ENCODE data around the gene GALT.

The GALT gene

GRCh38 chr9:34684145-34684544 is 37.7 kb downstream of the GALT start:
- in situ Hi-C loops (cut with MboI; ENCODE audit: low sequenced_read_pairs, unreplicated experiment) = no loop called here
- no peak for DNase-seq (ENCODE audit: low spot score)
- TF ChIP-seq, protein P1, sequence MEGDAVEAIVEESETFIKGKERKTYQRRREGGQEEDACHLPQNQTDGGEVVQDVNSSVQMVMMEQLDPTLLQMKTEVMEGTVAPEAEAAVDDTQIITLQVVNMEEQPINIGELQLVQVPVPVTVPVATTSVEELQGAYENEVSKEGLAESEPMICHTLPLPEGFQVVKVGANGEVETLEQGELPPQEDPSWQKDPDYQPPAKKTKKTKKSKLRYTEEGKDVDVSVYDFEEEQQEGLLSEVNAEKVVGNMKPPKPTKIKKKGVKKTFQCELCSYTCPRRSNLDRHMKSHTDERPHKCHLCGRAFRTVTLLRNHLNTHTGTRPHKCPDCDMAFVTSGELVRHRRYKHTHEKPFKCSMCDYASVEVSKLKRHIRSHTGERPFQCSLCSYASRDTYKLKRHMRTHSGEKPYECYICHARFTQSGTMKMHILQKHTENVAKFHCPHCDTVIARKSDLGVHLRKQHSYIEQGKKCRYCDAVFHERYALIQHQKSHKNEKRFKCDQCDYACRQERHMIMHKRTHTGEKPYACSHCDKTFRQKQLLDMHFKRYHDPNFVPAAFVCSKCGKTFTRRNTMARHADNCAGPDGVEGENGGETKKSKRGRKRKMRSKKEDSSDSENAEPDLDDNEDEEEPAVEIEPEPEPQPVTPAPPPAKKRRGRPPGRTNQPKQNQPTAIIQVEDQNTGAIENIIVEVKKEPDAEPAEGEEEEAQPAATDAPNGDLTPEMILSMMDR (IDR thresholded peaks at IDR 0.05; ENCODE audit: borderline replicate concordance, control extremely low read depth, extremely low read depth, insufficient read depth, missing control alignments) = no peak

GRCh38 chr9:34684816-34685215 is 38.3 kb downstream of the GALT start:
- in situ Hi-C loops (cut with MboI; ENCODE audit: low sequenced_read_pairs, unreplicated experiment) = no loop called here
- TF ChIP-seq, protein P1 (IDR thresholded peaks at IDR 0.05; ENCODE audit: borderline replicate concordance, control extremely low read depth, extremely low read depth, insufficient read depth, missing control alignments) = no peak
- DNase-seq (ENCODE audit: low spot score) = no peak

- TF ChIP-seq, protein P1 (IDR thresholded peaks at IDR 0.05; ENCODE audit: borderline replicate concordance, control extremely low read depth, extremely low read depth, insufficient read depth, missing control alignments) = no peak
- in situ Hi-C loops (cut with MboI; ENCODE audit: low sequenced_read_pairs, unreplicated experiment) = no loop called here
These were observed 39.1 kb downstream of the GALT start for GRCh38 chr9:34685591-34685990.

DNA sequence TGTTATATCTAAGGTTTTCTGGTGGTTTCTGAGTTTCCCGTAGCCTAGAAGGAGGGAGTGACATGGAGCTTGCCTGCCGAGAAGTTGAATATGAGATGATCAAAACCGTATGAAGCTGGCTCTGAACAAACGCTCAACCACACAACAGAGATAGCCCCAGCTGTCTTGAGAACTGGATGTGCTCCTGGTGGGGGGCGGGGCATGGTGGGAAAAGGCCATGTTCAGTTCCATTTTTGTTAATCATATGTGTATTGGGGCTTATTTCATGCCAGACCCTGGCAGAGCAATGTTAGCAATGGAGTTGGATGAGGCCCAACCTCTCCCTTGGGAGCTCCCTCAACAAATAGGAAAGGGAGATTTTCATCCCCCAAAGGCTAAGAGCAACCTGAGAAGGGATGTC is 39.8 kb downstream of the GALT start:
- DNase-seq (ENCODE audit: low spot score) = no peak
- in situ Hi-C loops (cut with MboI; ENCODE audit: low sequenced_read_pairs, unreplicated experiment) = no loop called here
- TF ChIP-seq, protein P1 (IDR thresholded peaks at IDR 0.05; ENCODE audit: borderline replicate concordance, control extremely low read depth, extremely low read depth, insufficient read depth, missing control alignments) = no peak

More at GRCh38 chr9:34685591-34685990, 39.1 kb downstream of the GALT start:
- no peak for DNase-seq (ENCODE audit: low spot score)

- in situ Hi-C loops (cut with MboI; ENCODE audit: low sequenced_read_pairs, unreplicated experiment) = no loop called here
- TF ChIP-seq, protein P1 (IDR thresholded peaks at IDR 0.05; ENCODE audit: borderline replicate concordance, control extremely low read depth, extremely low read depth, insufficient read depth, missing control alignments) = no peak
- DNase-seq (ENCODE audit: low spot score) = no peak
These were observed 40.3 kb downstream of the GALT start for GRCh38 chr9:34686732-34687131.

- no peak for DNase-seq (ENCODE audit: low spot score)
- TF ChIP-seq, protein P1 (IDR thresholded peaks at IDR 0.05; ENCODE audit: borderline replicate concordance, control extremely low read depth, extremely low read depth, insufficient read depth, missing control alignments) = no peak
- in situ Hi-C loops (cut with MboI; ENCODE audit: low sequenced_read_pairs, unreplicated experiment) = no loop called here
These were observed 41.0 kb downstream of the GALT start for GRCh38 chr9:34687276-34688030.
